ENCODE data around the gene QRICH2.
"Not testable (repeated sequence)": the region's sequence is repeated elsewhere in the genome, so short reads cannot be mapped to it uniquely, and the experiment has no call there.

Gene QRICH2

DNA sequence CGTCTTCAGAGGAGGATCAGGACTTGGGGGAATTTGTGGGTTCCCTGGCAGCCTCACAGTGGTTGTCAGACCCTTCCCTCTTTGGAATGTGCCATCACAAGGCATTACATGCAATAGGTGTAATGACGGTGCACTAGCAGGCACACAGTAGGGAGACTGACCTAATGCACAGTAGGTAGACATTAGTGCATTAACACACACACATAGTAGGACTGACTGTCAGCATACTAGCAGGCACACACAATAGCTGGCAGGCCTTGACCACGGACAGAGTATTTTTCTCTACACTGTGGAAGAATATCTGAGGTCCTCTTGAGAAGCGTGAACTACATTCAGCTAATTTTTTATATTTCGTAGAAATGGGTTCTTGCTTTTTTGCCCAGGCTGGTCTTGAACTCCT is 53.8 kb downstream of the QRICH2 start:
- no peak for FAIRE-seq
- no peak for DNase-seq (ENCODE audit: insufficient read length, low spot score)
- TF ChIP-seq CTCF (IDR thresholded peaks at IDR 0.05; ENCODE audit: insufficient read depth, missing control alignments): no peak

DNA sequence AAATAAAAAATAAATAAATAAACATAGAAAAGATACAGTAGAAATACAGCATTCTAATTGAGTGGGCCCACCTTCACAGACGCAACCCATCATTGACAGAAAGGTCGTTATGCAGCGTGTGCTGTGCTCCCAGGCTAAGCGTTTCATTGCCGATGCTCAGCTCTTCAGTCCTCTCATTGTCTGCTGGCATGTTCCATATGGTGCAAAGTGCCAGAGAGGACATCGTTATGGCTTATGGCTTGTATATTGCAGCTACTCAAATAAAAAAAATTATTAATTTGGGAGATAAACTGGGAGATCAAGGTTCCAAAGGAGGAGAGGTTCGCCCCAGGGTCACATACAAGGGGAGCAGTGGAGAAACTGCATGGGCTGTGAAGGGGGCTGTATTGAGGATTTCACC is 54.2 kb downstream of the QRICH2 start:
- TF ChIP-seq CTCF (IDR thresholded peaks at IDR 0.05; ENCODE audit: insufficient read depth, missing control alignments): no peak
- DNase-seq (ENCODE audit: insufficient read length, low spot score) (no peak), FAIRE-seq (no peak)

DNA sequence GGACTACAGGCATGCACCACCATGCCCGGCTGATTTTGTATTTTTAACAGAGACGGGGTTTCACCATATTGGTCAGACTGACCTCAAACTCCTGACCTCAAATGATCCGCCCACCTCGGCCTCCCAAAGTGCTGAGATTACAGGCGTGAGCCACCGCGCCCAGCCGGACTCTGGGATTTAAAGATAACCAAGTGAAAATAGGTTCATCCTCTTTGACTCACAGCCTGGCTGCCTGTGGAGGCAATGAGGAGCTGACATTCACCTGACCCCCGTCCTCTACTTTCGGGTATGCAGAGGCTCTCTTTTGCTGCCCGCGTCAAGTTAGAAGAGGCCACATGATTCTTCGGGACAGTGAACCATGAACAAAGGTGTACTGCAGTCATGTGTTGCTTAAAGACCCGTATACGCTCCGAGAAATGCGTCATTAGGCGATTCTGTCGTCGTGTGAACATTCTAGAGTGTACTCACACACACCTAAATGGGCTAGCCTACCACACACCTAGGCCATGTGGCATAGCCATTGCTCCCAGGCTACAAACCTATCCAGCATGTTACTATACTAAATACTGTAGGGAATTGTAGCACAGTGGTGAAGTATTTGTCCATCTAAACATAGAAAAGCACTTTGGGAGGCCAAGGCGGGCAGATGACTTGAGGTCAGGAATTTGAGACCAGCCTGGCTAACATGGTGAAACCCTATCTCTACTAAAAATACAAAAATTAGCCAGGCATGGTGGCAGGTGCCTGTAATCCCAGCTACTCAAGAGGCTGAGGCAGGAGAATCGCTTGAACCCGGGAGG is 54.9 kb downstream of the QRICH2 start:
- DNase-seq (ENCODE audit: insufficient read length, low spot score); FAIRE-seq: not testable (repeated sequence)

DNA sequence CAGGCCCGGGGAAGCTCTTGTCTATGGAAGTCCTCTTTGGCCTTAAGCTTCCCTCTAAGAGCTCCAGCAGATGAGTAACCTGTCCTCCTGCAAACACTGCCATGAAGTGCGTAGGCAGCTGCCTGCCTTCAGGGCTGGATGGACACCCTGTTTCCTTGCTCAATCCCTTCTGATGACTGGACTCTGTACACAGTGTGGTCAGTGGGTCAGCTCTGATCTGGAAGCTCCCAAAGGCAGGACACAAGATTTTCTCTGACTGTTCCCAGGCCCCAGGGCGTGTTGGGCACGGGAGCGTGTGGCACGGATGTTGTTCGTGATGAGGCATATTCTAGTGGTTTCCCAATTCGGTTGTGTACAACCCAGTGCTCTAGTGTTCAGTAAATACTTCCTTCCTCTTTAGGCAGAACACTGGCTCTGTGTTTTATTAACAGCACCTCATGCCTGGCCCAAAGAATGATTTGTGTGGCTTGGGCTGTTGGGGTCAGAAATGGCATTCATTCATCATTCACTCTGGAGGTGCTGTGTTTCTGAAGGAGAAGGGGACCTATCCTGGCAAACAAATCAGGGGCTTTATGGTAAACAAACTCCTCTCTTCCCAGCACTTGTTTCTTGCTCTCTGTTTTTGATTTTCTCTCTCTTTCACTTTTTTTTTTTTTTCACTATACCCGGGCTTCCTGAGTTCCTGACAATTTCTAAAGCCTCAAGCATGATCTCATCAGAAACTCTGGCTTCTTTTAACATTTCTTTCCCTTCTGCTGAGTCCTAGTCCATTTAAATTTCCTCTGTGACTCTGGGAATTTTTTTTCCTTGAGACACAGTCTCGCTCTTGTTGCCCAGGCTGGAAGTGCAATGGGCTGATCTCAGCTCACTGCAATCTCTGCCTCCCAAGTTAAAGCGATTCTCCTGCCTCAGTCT is 55.8 kb downstream of the QRICH2 start:
- no peak for TF ChIP-seq CTCF (IDR thresholded peaks at IDR 0.05; ENCODE audit: insufficient read depth, missing control alignments)
- no peak for DNase-seq (ENCODE audit: insufficient read length, low spot score)
- no peak for FAIRE-seq

DNA sequence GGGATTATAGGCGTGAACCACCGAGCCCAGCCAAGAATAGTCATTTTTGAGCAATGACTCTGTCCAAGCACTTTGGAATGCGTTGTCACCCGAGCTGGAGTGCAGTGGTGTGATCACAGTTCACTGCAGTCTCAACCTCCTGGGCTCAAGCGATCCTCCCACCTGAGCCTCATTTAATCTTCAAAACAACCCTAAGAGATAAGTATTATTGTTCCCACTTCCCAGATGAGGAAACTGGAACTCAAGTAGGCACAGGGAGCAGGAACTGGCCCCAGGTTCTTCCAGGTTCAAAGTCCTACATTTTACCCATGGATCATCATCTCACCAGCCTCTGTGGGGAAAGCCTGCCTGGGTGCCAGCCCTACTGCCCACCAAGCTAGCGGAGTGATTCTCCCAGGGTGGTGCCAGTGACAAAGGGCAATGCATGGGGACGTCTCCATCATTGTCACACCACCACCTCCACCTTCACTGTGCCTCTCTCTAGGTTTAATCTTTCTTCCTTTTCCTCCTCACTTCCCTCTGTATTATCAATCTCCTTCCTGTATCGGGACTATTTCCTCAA is 56.5 kb downstream of the QRICH2 start:
- DNase-seq (ENCODE audit: insufficient read length, low spot score) (no peak), FAIRE-seq (no peak)
- TF ChIP-seq CTCF (IDR thresholded peaks at IDR 0.05; ENCODE audit: insufficient read depth, missing control alignments): no peak

DNA sequence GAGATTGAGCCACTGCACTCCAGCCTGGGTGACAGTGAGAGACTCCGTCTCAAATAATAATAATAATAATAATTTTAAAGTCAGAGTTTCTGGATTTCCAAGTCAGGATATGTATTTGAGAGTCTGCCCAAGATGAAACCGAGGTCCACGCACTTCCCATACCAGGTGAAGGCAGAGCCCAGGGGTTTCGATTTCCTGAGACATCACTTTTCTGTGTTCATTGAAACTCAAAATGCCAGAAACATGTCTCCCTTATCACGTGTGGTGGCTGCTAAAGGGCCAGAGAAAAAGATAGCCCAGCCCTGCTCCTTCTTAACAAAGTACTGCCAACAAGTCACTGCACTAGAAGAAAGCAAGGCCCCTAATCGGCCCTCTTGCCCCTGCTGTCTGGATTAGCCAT is 57.9 kb downstream of the QRICH2 start:
- DNase-seq (ENCODE audit: insufficient read length, low spot score) (no peak), FAIRE-seq (no peak)
- no peak for TF ChIP-seq CTCF (IDR thresholded peaks at IDR 0.05; ENCODE audit: insufficient read depth, missing control alignments)

DNA sequence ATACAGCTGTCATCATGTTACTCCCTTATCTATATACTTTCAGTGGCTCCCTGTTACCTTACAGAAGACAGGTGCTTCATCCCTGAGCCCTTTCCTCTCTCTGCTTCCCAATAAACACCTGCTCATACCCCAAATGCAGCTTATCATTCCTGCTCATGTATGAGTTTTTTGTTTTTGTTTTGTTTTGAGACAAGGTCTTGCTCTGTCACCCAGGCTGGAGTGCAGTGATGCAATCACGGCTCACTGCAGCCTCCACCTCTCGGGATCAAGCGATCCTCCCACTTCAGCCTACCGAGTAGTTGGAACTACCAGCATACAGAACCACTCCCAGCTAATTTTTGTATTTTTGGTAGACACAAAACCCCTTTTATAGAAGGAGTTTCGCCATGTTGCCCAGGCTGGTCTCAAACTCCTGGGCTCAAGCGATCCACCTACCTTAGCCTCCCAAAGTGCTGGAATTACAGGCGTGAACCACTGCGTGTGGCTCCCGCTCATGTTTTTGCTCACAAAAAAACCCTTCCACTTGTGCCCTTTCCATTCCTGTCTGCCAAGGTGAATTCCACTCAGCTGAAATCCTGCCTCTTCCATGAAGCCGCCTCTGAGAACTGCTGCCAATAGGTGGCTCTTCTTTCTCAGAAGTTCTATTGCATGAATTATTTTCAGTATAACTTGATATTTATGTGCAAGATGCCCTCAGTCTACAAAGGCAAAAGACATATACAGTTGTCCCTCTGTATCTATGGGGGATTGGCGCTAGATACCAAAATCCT is 59.9 kb downstream of the QRICH2 start:
- DNase-seq (ENCODE audit: insufficient read length, low spot score) (no peak), FAIRE-seq (no peak)
- peak; percentile 30 for TF ChIP-seq CTCF (IDR thresholded peaks at IDR 0.05; ENCODE audit: insufficient read depth, missing control alignments)
